A172 (cell line): ENCODE measurements around the gene AQP12B. TPM values are rescaled to one million over a fixed set of nuclear protein-coding genes. Genes with fewer than 3 reads are reported as not detected.

Source experiments
- DNase-seq: peaks from one replicate; pipeline ENCODE4 v3.0.0-alpha.2; 2015; ENCODE audit warnings: low spot score
- total RNA-seq: library from RNA; depleted of rRNA; stranded (reverse); fragments of >200 nt; shearing (Covaris generic); gene quantifications from 2 replicates; pipeline ENCODE4 v1.2.3, GENCODE V29; 2014

The AQP12B gene
- total RNA-seq, 1 experiment from 2014 or later = not detected

DNA sequence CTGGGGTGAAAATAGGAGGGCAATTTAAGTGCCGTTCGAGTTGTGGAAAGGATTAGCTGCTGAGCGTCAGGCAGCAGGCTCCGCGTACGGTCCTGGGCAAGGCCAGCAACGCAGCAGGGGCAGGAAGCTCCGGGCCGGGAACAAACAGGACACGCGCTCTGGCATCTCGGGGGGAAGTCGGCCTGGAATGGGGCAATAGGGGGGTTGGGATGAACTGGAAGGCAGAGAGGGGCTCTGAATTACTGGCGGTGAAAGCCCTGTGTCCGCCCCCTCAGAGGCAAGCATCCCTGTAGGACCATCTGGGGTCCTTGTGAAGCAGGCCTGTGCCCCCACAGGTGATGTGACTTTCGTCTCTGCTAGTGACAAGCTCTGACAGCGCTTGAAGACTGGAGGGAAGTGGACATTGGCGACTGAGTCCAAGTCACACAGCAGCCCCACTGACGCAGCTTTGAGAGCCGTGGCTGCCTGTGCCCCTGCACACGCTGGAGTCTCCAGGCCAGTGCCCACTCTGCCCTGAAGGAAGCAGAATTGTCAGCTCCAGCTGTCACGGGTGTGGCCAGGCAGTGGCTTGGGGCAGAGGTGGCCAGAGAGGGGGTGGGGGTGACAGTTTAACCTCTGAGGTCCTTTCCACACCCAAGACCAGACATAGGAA lies 35.1 kb downstream of the AQP12B start:
- DNase-seq = no peak

DNA sequence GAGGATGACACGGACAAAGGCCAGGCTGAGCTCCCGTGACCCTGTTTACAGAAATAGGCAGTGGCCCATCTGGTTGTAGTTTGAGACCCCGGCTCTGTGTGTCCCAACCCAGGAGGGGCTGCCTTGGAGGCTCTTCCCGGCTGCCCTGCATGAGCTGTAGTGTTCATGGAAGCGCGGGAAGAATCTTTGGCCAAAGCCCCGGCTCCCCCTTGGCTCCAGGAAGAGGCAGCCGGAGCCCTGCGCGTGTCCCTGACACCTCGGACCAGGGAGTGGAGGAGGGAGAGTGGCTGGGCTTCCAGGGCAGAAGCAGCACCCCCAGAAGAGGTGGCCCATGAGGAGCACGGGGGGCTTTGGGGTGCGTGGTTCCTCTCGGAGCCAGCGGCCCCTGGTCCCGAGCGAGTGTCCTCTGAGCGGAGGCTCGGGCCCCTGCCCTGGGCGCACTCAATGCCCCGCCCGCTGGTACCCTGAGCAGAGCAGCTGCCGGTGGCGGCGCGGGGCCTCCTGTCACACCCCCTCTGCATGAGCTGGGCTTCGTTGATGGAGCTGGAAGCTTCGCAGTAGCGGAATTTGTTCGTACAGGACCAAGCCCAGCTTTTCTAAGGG lies 35.7 kb downstream of the AQP12B start:
- DNase-seq = no peak

DNA sequence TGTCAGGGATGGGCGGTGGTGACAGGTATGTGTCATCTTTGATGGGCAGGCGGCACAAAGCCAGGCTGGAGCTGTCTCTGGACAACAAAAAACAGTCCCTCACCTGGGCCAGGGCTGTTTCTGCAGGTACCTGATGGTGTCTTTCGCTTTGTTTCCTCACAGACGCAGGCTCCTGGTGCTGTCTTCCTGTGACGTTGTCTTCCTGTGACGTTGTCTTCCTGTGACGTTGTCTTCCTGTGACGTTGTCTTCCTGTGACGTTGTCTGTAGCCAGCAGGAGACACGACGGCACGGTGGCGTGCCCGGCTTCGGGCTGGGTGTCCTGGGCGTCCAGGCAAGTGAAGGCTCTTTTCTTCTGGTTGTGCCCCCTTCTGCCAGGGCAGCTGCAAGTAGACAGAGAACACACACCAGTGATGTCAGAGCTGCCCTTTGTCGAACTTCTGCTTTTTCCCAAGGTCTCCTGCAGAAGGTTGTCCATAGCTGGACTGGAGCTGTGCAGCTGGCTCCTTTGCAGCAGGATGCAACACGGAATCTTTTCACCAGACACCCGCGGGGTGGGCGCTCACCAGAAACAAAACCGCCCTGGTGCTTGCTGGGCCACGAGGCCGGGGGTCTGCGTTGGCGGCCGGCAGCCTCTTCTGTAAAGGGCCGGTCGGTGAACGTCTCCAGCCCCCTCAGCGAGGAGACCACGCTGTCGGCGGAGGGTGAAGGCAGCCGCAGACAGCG lies 36.3 kb downstream of the AQP12B start:
- DNase-seq = no peak

DNA sequence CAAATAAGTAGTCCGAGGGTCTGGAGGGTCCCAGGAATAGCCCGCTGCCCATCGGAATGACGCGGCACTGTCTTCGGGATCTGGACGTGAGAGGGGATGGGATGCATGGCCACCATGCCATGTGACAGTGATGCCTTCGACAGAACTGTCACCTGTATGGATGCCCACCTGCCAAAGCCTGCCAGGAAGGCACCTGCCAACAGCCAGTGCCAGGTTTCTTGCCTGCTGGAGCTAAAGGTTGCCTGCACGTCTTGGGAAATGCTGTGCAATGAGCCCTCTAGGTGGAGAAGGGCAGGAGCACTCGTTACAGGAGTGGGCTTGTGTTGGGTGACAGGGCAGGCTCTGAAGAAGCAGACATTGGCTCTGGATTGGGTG lies 36.9 kb downstream of the AQP12B start:
- DNase-seq = no peak

DNA sequence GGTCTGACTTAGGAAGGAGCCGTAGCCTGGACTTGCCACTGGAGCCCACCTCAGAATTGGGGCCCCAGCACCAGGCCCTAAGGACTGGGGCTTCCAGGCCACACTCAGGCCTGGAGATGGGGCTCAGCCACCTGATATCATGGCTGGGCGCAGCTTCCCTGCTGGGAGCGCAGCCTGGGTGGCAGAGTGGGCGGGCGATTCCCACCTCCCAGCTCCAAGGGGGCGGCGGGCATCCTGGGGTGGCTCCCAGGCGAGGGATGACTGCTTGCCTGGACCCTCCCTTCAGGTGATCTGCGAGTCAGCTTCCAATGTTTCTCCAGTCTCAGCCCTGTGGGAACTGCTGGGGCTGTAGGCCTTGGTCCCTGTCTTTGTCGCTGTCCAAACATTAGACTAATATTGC lies 37.3 kb downstream of the AQP12B start:
- DNase-seq = no peak

DNA sequence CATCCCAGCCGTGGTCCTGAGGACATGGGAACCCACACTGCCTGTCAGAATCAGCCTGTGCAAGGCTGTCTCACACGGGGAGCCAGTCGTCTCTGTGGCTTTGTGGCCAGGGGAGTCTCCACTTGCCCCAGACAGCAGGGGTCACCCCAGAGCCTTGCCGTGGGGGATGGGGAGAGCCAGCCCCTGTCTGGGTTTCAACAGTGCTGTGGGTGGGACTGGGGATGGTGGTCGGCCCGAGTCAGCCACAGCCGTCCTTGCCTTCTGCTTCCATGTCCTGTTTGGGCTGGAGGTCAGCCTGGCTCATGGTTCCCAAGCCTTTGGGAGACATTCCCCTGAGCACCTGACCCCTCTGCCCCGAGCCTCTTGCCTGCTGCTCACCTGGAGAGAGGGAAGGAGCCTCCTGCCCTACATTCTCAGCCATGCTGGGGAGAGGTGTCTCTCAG lies 37.8 kb downstream of the AQP12B start:
- no peak for DNase-seq

DNA sequence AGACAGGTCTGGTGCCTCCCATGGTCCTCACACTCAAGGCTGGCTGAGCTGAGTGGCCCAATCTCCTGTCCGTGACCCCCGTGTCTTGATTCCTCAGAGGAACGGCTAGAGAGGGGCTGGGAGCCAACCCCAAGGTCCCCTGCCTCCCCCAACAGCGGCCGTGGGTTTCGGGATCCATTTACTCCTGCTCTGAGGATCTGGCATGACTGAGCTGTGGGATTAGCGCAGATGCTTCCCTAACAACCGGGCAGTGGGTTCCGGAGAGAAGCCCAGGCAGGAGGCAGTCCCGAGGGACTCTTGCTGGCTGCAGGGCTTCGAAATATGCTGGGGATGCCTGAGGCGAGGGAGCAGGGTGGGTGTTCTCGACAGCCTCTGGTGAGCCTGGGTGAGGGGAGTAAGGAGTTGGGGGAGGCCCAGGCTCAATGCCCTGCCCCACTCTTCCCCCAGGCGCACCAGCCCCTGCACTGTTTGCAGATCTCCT lies 38.5 kb downstream of the AQP12B start:
- DNase-seq = no peak

DNA sequence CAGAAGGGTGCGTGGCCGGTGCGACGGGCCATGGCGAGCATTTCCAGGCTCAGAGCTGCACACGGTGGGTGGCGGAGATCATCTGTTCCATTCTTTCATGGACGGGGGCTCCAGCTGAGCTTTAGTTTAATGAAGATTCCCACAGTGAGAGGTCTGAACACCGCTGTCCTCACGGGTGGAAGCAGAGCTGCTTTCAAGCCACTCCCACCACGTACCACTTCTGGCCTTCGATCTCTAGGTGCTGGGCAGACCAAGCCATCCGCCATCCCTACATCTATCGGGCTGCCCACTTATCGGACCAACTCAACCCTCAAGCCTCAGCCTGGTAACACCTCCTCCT lies 38.9 kb downstream of the AQP12B start:
- DNase-seq = no peak

DNA sequence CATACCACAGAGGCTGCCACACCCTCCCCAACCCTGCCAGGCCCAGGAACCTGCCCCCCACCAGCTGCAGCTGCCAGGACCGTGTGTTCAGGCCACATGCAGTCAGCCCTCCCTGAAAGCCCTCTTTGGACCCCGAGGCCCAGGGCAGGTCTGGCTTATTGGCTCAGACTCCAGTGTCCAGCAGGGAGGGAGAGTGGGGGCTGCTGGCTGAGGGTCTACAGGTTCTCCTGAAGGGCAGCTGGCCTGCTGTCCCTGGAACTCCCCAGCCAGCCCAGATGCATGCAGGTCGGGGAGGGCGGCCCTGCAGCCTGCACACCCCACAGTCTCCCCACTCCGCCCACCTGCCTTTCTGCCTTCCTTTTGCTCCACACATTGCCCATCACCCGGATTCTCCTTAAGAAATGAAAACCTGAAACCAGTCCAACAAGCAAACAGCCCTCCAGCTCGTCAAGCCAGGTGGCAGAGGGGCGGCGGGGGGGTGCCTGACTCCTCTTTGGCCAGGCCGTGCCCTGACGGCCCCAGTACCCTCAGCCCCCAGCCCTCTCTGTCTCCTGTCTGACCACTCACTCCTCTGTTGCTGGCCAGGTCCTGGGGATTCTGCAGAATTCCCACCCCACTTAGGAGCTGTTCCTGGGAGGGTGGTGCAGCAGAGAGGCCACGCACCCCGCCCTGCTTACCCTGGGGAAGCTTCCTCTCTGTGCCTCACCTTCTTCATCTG lies 39.4 kb downstream of the AQP12B start:
- no peak for DNase-seq

DNA sequence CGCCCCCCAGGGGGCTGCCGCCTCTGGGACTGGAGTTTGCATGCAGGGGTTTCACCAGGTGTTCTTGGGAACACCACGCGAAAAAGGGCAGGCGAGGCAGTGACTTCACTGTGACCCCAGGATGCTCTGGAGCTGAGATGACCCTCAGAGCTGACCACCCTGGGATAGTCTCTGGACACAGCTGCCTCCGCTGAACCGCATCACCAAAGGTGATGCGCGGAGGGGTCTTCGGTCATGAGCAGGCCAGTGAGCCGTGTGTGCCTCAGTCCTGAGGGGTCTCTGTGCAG lies 39.9 kb downstream of the AQP12B start:
- DNase-seq = no peak

DNA sequence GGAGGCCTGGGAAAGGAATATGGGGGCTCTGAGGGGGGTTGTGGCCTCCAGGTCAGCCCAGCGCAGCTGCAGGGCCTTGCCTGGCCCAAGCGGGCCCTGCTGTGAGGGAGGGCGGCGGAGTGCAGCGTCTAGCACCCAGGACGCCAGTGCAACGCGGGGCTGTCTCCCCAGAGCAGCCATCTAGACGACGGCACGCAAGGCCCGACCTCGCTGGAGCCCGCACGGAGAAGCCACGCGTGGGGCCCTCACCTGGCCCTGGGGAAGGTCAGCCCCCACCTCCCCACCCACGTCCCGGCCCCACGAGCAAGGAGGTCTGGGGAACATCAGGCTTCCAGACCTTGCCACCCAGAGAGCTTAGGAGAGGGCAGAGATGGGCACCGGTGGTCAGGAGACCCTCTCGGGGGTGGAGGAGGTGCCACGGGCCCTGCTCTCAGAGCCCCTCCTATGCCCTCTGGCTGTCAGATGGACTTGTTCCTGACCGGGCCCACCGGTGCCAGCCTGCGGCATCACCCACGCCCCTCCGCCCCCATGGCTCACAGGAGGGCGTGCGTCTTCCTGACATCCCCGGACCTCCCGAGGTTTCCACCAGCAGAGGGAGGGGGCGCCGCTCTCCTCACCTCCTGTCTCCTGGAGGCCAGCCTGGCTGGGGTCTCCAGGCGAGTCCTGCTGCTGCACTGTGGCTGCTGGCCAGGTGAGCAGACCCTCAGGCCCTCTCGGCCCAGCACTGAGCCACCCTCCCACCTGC lies 40.5 kb downstream of the AQP12B start:
- DNase-seq = no peak

DNA sequence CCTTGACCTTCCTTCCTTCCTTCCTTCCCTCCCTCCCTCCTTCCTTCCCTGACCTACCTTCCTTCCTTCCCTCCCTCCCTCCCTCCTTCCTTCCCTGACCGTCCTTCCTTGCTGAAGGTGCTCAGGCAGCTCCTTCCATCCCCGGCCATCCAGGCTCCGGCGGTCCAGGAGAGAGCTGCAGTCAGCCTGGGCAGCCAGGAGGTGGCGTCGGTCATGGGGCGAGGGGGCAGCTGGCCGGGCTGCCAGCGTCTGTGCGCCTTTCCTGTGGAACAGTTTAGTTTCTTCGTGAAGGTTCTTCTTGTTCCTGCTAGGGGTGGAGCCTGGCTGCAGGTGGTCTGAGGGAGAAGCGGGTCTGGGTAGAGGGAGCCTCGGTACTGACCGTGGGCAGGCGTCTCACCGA lies 41.7 kb downstream of the AQP12B start:
- DNase-seq = no peak

DNA sequence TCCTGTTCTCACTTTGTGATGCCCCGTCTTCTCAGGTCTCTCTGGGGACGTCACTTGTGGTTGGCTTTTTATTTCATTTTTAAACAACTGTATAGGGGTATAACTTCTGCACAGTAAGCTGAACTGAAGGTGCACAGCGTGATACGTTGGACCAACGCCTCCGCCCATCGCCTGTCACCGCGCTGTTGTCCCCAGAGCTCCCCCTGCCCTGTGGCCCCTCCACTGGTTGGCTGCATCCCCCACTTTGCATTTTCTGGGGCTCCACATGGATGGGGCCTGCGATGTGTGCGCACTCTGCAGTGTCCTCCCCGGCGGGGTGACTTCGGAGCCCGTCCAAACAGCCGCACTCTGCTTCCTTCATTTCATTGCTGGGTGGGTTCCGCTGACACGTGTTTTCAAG lies 43.1 kb downstream of the AQP12B start:
- DNase-seq = no peak

DNA sequence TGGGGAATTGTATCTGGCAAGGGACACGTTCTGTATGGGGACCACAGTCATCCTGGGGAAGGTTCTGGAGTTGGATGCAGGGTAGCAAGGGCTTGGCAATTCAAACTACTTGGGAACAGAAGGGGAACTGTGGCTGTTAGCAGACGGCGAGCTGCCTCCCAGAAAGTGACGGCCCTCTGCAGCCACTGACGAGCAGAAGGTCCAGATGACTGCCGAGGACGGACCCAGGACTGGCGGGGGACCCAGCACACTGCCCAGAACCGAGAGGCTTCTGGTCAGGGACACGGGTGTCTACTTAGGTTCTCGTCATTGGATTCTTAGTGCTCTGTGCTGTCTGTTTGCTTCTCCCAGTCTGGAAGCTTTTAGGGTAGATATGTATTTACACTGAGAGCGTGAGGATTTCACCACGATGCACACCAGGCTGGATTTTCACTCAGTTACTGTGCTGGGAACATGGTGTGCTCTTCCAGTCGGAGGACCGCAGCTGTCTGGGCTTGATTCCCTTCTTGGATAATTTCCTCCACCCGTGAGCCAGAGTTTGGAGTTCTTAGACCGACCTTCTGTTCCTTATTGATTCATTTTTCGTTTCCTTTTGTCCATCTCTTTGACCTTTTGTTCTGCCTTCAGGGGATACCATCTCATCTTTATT lies 44.0 kb downstream of the AQP12B start:
- DNase-seq = no peak

DNA sequence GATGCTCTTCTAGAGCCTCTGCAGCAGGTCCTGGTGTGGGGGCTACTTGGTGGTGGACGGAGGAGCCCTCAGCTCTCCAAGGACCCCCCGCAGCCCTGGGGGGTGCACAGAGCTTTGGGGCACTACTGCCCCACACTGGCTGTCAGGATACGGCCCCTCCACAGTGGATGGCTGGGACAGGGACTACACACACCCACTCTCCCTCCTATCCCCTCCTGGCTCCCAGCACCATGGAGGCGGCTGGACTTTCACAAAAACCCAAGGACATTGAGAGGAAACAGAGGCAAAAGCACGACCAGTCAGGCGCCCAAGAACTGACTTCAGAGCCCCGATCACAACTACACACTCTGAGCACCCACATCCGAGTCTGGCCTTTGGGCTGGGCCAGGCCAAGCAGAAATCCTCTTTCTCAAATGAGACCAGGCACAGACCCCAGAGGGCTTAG lies 44.8 kb downstream of the AQP12B start:
- DNase-seq = no peak

DNA sequence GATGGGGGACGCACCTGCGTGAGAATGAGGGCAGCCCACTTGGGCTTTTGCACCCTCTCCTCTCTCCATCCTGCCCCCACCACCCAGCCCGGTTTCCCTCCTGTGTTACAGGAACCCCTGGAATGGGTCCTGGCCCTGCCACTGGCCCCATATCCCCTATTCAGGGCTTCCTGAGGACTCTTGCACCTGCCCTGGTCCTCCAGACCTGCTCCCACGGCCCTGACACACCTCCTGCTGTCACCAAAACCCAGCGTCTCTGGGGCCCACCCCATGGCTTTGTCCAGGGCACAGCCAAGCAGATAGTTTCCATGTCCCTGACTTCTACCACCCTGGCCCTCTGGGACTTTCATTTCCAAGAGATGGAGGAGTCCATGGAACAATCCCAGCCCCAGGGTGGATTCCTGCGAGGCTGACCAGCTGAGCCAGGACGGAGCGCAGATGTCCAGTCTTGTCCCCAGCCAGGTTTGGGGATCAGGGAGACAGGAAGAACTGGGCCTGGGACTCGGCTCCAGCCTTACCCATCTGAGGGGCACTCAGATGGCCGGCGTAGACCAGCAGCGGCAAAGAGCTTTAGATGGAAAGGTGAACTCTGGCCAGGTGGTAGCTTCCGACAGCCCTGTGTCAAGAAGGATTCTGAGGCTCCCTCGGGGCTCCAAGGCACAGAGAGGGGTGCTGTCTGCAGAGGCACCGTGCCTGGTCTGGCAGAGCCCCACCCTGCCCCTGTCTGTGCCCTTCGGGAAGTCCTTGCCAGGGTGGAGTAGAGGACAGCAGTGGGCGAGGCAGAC lies 45.4 kb downstream of the AQP12B start:
- no peak for DNase-seq

DNA sequence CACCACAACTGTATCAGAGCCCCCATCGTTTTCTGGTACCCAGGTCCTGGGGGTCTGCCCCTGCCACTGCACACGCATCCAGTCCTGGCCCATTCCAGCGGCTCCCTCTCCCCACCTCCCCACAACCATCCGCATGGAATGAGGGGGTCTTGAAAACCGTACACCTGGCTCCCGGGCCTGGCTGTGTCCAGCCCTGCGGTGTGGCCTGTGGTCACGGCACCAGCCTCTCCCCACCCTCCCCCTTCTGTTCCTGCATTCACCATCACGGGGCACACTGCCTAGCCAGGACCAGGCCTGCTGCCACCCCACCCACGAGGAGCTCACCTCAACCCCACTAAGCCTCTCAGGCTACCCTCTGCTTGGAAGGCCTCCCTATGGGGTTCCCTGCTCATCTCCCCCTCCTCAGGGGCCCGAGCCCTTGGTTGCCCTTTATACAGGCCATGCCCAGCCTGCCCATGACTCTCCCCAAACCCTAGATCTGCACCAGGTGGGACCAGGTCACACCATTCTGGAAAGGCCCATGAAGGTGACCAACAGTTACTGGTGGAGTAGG lies 46.0 kb downstream of the AQP12B start:
- no peak for DNase-seq

DNA sequence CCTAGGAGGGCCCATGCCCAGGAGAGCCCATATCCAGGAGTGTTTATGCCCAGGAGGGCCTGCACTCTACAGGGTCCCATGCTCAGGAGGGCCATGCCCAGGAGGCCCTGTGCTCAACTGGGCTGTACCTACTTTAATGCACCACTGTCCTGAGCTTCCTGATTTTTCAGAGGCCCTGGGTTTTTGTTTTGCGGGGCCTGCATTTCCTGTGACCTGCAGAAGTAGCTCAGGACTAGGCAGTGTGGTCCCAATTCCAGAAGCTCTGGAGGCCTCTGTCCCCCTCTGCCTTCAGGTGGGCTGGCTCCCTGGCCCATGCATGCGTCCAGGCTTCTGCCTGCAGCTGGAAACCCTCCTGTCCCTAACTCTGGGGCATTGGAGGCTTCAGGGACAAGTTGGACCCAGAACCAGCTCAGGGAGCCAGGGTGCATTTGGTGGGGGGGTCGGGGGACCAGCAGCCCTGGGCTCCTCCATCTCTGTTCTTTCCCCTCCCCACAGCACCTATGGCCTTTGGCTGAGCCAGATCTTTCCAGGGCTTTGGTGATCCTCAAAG lies 46.6 kb downstream of the AQP12B start:
- DNase-seq = no peak

DNA sequence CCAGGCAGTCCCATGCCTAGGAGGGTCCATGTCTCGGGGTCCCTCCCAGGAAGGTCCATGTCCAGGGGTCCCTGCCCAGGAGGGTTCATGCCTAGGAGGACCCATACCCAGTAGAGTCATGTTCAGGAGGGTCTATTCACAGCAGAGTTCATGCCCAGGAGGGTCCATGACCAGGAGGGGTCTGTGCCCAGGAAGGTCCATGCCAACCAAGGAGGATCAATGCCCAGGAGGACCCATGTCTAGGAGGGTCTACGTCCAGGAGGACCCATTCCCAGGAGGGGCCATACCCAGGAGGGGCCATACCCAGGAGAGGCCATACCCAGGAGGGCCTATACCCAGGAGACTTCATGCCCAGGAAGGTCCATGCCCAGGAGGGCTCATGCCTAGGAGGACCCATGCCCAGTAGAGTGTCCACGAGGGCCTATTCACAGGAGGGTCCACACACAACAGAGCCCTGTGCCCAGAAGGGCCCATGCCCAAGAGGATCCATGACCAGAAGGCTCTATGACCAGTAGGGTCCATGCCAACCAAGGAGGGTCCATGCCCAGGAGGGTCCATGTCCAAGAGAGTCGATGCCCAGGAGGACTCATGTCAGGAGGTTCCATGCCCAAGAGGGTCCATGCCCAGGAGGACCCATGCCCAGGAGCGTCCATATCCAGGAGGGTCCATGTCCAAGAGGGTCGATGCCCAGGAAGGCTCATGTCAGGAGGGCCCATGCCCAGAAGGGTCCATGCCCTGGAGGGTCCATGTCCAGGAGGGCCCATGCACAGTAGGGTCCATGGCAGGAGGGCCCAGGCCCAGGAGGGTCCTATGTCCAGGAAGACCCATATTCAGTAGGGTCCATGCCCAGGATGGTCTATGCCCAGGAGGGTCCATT lies 47.3 kb downstream of the AQP12B start:
- no peak for DNase-seq
